ENCODE data around the gene TSSC4. TPM values are rescaled to one million over a fixed set of nuclear protein-coding genes. Genes with fewer than 3 reads are reported as not detected.

The TSSC4 gene
- total RNA-seq, 4 donors from 2014 or later, result 13.3 to 38.9 (median 36.0) TPM

- WGBS, 2 donors (ENCODE audit: low coverage in 1 of 2), result 47 to 60% methylated on average over 1 to 16 of the region's 16 CpGs
- Histone ChIP-seq H3K4me3 (no peak overlapping the region), H3K4me1 (peaks cover 23 to 45% (median 40%) of the 10 kb centered on the region in 4 donors), H3K27me3 (no peaks in the 10 kb centered on the region), H3K27ac (peak overlapping the region in 1 of 4 donors; percentile 23), H3K9me3 (no peaks in the 10 kb centered on the region), H3K36me3 (no peaks in the 10 kb centered on the region)
- in situ Hi-C loops (cut with MboI; ENCODE audit: low pct_ligation_motif_present in 1 of 4, low pct_unique_long_range_greater_than_20kb in 1 of 4, low sequenced_read_pairs in 3 of 4) (no loop called here), intact Hi-C loops (cut with DNase I; ENCODE audit: low total_unique reads) (loop anchor here (2.0 kb wide), 1 partner anchor 61 kb away; no protein-coding TSS in a partner anchor)
- no peak for TF ChIP-seq EP300 (IDR thresholded peaks at IDR 0.05; ENCODE audit: low read depth)
- no peak for TF ChIP-seq POLR2AphosphoS5 (IDR thresholded peaks at IDR 0.05)
- no peak for DNase-seq
Observed at GRCh38 chr11:2375964-2376551, 24.5 kb upstream of the TSSC4 start.

GRCh38 chr11:2376751-2377451 is 23.6 kb upstream of the TSSC4 start, which contains the start of gene CD81:
CD81 (plus strand) TSS chr11:2377310; CDS start chr11:2377550, 240 bp downstream.
- intact Hi-C loops (cut with DNase I; ENCODE audit: low total_unique reads), result loop anchor here (2.0 kb wide), 1 partner anchor 62 kb away; no protein-coding TSS in a partner anchor
- Histone ChIP-seq H3K27me3 (no peaks in the 10 kb centered on the region), H3K4me3 (peak within 1 kb of the TSS; percentile 68 to 99 (median 91)), H3K27ac (peak within 1 kb of the TSS; percentile 92 to 99 (median 96)), H3K36me3 (no peaks in the 10 kb centered on the region), H3K9me3 (no peaks in the 10 kb centered on the region), H3K4me1 (peaks cover 32 to 53% (median 48%) of the 10 kb centered on the region in 4 donors)
- 8% methylated on average over 26 of the region's 65 CpGs; no CpG with 5 or more reads in 1 of the 2 donors for WGBS, 2 donors (ENCODE audit: low coverage in 1 of 2)
- in situ Hi-C loops (cut with MboI; ENCODE audit: low pct_ligation_motif_present in 1 of 4, low pct_unique_long_range_greater_than_20kb in 1 of 4, low sequenced_read_pairs in 3 of 4), result no loop called here
- DNase-seq, result no peak
- no peak for TF ChIP-seq CTCF (IDR thresholded peaks at IDR 0.05)
- TF ChIP-seq POLR2AphosphoS5 (IDR thresholded peaks at IDR 0.05), result peak; percentile 78 to 94 (median 89)

DNA sequence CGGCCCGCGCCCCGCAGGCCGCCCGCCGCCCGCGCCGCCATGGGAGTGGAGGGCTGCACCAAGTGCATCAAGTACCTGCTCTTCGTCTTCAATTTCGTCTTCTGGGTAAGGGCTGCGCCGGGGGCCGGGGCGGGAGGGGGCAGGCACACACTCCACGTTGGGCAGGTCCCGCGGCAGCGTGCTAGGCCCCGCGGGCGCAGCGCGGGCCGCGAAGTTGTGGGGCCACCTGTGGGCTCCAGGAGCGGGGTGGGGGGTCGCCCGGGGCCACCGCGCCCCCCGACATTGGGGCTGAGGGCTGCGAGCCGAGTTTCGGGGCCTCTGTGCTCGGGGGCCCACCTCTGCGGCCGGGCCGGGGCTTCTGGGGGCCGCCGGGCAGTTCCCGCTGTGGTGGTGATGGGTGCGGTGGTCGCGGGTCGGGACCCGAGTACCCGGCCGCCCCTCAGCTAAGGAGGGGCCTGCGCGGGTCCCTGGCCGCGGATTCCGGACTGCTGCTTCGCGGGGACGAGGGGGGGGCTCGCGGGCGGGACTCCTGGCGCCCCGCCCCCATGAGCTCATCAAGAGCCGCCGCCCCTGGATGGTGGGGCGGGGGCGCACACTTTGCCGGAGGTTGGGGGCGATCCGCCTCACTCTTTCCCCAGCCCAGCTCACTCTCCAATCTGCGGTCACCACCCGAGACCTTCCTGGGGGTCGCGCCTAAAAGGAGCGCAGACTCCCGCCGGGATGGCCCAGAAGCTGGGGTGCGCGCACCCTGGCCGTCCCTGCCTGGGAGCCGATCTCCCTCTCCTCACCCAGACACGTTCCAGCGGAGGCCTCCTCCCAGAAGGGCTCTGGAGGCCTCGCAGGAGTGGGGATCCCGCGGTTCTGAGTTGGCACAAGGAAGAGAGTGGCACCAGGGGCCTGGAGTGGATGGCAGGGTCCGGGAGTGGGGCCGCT is 22.8 kb upstream of the TSSC4 start:
- no peak for TF ChIP-seq POLR2A (IDR thresholded peaks at IDR 0.05)
- no peak for TF ChIP-seq CTCF (IDR thresholded peaks at IDR 0.05)
- TF ChIP-seq POLR2AphosphoS5 (IDR thresholded peaks at IDR 0.05), result peak in 2 of 3 donors; percentile 5 to 21
- TF ChIP-seq EP300 (IDR thresholded peaks at IDR 0.05; ENCODE audit: low read depth), result no peak
- intact Hi-C loops (cut with DNase I; ENCODE audit: low total_unique reads) (loop anchor here (2.0 kb wide), 1 partner anchor 63 kb away; no protein-coding TSS in a partner anchor), in situ Hi-C loops (cut with MboI; ENCODE audit: low pct_ligation_motif_present in 1 of 4, low pct_unique_long_range_greater_than_20kb in 1 of 4, low sequenced_read_pairs in 3 of 4) (no loop called here)
- no peaks in the 10 kb centered on the region for H3K9me3 ChIP-seq
- no peaks in the 10 kb centered on the region for H3K27me3 ChIP-seq
- H3K27ac ChIP-seq, result peak overlapping the region; percentile 92 to 99 (median 96)
- H3K4me3 ChIP-seq, result peak overlapping the region; percentile 68 to 99 (median 91)
- no peaks in the 10 kb centered on the region for H3K36me3 ChIP-seq
- peak; percentile 72 for DNase-seq
- H3K4me1 ChIP-seq, result peaks cover 40 to 62% (median 57%) of the 10 kb centered on the region in 4 donors
- WGBS, 2 donors (ENCODE audit: low coverage in 1 of 2), result 1% methylated on average over 61 of the region's 88 CpGs; no CpG with 5 or more reads in 1 of the 2 donors

DNA sequence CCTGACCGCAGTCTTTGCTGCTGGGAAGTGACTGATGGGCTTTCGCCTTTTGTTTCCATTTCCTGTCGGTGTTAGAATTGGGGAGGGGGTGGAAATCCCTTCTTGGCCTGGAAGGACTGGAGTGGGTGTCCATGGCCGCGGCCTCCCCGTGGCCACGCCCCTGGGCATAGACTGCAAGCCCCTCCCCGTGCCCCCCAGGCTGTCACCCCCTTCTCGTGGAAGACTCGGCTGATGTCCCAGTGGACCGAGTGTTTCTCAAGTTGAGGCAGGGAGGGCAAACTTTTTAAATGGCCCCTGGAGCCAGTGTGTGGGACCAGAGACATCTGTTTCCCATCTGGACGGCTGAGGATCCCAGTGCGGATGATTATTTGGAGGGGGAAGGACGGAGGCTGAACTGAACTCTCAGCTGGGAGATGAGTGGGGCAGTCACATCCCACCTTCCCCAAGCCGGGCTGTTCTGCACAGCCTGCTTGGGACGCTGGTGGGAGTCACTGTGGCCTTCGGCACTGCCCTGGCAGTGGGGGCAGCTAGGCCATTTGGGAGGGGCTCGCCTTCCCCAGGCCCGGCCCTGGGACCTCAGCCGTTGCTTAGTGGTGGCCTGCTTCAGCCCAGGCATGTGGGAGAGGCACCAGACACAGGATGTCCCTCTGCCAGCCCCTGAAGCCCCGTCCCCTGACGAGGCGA is 21.9 kb upstream of the TSSC4 start:
- Histone ChIP-seq H3K4me3 (peak overlapping the region; percentile 68 to 99 (median 91)), H3K27me3 (no peaks in the 10 kb centered on the region), H3K36me3 (no peaks in the 10 kb centered on the region), H3K27ac (peak overlapping the region; percentile 92 to 99 (median 96)), H3K9me3 (no peaks in the 10 kb centered on the region), H3K4me1 (peaks cover 49 to 71% (median 66%) of the 10 kb centered on the region in 4 donors)
- DNase-seq, result no peak
- TF ChIP-seq POLR2AphosphoS5 (IDR thresholded peaks at IDR 0.05), result peak in 1 of 3 donors; percentile 19
- no peak for TF ChIP-seq POLR2A (IDR thresholded peaks at IDR 0.05)
- in situ Hi-C loops (cut with MboI; ENCODE audit: low pct_ligation_motif_present in 1 of 4, low pct_unique_long_range_greater_than_20kb in 1 of 4, low sequenced_read_pairs in 3 of 4), result no loop called here
- intact Hi-C loops (cut with DNase I; ENCODE audit: low total_unique reads), result no loop called here
- 21% methylated on average over 22 of the region's 23 CpGs; no CpG with 5 or more reads in 1 of the 2 donors for WGBS, 2 donors (ENCODE audit: low coverage in 1 of 2)
